HG02884 (cell line): Measurements from ENCODE around the gene TCF7L2.
A peak's percentile ranks its signal among the peaks of the same experiment; 100 is the strongest.
"Not testable (repeated sequence)": the region's sequence is repeated elsewhere in the genome, so short reads cannot be mapped to it uniquely, and the experiment has no call there.

Experiments used
- ATAC-seq: cut with Tn5 transposase; IDR thresholded peaks from one replicate; pipeline ENCODE4 v1.9.1; 2021; ENCODE audit warnings: mild to moderate bottlenecking, moderate library complexity; ENCODE audit not compliant: unreplicated experiment

The TCF7L2 gene

DNA sequence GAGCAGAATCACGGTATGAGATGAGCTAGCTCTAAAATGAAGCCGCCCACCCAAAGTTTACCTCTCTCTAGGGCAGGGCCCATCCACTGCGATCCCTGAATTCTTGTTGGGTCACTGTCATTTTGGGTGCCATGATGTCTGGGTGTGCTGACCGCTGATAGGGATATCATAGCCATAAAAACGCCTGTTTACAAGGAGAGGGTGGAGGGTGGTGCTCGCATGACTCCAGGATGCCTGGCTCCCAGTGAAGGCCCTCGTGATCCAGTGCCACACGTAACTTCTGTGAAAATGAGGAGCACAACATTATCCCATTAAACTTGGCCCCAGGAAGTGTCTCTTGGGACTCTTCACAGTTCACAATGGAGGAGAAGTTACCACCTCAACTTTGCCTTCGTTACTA is 139.5 kb downstream of the TCF7L2 start:
- ATAC-seq, result no peak

DNA sequence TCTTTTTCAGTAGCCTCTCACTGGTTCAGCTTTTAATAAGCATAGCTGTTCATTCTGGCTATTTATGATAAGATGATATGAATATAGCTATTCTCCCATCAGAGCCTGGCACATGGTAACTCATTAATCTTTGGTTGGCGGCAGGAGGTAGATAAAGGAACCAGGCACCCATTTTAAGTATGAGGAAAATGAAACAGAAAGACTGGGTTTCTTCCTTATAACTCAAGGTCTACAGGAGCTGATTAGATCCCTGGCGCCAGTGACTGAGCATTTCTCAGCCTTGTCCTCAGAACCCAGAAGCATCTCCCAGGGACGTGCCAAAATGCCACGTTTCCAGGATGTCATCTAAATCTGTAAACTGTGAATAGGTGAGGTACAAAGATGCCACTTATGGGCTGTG is 141.9 kb downstream of the TCF7L2 start:
- no peak for ATAC-seq

DNA sequence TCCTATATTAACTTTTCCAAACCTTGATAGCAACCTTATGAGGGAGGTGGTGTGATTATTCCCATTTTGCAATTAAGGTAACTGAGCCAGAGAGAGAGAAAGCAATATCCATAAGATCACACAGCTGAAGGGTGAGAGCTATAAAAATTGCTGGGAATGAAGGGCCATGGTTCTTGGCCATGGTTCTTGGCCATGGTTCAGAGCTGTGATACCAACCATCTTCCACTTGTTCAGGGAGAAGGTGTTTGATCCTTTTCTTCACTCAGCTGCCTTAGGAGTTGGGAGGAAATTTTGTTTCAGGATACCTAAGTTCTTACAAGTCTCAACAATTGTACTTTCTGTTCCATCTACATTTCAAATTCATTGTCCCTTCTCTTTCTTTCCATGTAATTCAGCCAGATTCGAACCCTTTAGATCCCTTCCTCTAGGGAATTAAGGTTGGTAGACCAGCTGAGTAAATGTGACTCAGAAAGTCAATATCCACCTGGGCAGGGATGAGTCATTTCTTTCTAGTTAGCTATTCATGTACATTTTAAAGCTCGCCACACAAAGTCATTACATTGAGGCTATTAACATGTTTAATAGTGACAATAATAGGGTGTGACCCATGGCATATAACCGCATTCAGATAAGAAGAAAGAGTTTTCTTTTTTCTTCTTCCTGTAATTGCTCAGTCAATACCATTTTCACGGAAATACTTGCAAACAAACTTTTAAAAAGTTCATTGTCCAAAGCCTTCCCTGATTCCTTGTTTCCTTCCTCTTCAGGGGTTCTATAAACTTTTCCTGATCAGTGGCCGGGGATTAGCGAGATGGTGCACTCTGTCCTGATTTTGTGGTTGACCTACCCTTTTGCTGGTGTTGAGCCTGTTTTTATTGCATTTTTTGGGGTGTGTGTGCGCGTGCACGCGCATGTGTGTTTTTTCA is 143.4 kb downstream of the TCF7L2 start:
- peak; percentile 66 for ATAC-seq

DNA sequence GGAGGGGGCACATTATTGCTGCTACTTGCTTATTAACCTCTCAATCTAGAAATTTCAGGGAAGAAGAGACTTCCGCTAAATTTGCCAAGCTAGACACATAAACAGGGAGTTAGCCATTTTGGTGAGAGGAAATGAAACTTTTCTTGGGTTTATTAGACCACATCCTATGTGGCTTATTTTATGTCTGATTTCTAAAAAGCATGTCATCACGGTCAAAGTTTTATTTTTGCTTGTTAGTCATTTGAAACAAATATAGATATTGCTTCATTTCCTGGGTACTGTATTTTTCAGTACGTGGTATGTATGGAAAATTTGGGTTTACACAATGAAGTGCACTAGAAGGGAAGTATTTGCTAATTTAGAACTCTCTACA is 144.1 kb downstream of the TCF7L2 start:
- ATAC-seq, result peak; percentile 58

DNA sequence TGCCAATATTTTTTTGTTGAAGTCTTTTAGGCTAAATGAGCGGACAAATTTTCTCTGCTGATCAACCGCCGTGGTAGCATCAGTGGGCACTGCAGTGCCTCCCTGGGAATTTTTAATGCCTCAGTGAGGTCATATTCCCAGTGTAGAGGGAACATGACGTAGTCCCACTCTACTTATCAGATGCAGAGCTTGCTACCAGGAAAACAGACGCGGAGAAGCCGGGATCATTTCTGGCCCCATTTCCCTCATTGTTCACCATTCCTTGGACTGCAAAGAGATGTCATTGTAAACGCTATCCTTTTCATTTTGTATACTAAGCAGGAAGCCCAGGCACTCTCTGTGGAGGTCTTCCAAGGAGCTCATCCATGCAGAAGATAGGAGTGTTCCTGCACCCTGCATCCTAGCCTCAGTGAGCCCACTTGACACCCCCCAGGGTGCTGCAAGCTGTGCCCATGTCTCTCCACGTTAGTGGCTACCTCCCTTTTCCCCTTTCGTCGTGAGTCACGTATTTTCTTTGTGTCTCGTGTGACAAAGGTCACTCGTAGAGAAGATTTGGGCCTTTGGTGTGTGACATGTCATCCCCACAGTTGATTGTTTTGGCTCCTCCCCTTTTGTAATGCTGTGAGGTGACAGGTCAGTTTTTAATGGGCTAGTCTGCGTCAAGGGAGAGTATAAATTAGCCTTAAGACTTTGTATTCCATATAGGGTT is 145.5 kb downstream of the TCF7L2 start:
- ATAC-seq, result no peak

DNA sequence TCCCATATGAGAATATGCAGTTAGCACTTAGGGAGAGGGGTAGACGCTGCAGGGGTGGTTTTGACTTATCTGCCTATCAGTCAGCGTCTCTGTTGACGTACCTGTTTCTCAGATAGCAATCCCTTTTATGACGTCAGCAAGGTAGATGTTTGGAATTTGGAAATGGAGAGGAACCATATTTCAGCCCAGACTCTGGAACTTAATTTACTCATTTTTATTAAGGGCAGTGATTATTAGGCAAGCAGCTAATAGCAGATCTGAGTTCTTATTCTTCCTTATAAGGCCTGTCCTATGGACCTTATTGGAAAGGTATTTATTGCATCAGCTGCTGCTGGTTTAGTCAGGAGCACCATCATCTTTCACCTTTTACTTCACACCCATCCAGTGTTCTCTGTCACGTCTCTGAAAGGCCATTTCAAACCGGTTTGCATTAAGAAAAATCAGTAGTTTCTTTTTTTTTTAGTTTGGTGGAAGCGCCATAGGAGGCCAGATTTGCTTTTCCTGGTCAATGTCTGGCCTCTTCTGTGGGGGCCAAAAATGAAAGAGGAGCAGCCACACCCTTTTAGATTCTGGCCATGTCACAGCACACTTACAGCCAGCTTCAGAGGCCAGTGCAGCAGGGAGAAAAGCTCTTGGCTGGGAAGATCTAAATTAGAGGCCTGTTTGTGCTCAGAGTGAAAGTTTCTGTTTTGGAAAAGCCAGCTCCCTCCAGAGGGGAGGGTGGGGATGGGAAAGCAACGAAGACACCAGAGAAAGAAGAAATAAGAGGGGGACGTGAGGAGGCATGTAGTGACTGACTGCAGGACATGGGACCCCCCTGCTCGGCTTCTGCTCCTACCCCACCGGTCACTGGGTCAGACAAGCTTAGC is 146.3 kb downstream of the TCF7L2 start:
- ATAC-seq, result no peak

DNA sequence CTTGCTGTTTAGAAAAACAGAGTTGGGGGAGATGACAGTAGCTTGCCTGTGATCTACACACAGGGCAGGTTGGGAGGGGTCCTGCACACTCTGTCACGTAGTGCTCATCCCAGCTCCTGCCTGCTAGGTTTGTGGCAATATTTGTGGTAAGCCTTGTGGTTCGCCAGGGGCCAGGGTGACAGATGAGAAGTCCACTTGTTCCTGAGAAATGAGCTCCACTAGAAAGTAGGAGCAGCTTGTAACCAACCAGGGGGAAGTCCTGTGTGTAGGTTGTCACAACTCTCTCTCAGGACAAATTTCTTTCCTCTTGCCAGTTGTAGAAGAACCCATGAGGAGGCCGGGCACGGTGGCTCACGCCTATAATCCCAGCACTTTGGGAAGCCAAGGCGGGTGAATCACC is 147.0 kb downstream of the TCF7L2 start:
- ATAC-seq, result no peak

DNA sequence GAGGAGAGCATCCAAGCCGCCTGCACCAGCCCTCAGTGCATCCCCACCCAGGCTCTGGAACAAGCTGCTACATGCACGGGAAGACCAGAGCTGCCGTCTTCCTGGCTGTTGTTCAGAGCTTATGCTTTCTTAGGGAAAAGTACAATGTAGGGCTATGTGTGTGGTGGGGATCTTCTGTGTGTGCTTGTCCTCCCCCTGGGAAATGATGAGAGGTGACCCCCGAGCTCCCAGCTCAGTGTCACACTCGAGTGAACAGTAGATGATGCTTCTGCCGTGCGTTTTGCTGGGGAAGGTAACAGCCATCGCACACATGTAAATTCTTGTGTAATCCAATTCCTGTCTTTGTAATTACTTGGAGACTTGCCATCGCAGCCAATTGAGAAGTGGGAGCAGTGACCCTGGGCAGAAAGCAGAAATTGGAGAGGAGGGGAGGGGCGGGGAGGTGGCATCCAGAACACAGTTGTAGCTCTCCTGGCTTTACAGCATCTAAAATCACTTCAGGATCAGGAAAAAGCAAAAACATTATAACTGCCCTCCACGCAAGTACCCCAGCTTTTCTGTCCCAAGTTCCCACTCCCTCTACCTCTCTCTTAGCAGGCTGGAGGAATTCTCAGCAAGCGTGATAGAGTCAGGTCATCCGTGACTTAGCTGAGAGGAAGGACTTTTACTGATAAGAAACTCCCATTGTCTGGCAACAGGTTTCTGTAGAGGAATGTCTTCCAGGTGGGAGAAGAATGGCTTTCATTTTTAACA is 149.6 kb downstream of the TCF7L2 start:
- no peak for ATAC-seq

DNA sequence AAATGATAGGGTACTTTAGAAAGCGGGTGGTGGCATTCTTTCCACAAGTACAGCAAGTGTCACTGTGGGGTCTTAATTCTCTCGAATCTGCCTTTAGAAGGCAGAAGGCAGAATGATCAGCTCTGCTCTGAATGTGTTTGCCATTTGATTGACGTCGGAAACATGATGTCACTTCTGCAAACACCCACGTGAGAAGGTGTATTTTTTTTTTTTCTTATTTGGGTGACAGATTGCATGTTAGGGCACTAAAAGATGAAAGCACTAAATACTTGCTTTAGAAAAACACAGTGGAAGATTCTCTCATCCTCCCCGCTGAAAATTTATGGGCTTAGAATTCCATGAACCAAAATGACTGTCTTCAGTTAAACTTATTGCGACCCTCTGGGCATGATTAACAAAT is 150.2 kb downstream of the TCF7L2 start:
- no peak for ATAC-seq

DNA sequence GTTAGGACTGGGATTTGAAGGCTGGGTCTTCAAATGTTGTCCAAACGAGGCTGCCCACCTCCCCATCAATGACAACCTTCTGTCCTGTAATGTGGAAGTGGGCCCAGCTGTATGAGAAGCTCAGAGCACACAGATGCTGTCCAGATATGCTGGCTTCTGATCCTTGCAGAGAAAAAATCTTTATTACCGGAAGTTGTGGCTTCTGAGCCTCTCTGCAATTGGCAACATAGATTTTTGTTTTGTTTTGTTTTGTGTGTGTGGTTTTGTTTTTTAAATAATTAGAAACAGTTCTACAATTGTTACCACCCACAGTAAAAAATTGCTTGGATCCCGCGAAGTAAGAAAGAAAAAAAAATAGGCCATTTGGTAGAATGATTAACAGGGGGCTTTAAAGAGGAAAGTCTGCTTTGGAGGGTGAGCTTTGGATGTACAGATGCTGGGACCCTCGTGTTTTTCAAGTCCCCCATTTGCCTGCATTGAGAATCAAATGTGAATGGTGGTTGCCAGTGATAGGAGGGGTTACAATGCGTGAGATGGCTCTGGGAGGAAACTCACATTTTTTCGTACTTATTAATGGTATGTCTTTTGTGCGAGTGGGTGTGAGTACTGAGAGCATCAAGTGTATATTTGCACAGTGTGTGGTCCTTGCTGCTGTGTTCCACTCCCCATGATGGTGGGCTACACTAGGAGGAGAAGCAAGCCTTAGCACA is 153.2 kb downstream of the TCF7L2 start:
- ATAC-seq, result no peak

DNA sequence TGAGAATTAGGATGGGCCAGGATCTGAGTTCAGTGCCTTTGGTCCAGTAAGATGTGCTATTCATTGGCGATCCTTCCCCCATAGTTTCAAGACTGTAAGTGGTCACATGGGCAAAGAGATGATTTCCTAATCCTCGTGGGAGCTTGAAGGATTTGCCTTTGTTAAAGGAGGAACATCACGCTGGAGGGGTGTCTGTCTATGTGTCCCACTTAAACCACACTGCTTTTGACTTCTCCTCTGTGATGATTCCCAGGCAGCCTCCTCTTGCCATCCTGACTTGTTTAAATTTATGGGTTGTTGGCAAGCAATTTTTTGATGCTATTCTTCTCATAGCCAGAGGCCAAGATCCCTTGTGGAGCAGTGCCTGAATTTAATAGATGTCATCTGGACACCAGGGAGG is 154.0 kb downstream of the TCF7L2 start:
- no peak for ATAC-seq

DNA sequence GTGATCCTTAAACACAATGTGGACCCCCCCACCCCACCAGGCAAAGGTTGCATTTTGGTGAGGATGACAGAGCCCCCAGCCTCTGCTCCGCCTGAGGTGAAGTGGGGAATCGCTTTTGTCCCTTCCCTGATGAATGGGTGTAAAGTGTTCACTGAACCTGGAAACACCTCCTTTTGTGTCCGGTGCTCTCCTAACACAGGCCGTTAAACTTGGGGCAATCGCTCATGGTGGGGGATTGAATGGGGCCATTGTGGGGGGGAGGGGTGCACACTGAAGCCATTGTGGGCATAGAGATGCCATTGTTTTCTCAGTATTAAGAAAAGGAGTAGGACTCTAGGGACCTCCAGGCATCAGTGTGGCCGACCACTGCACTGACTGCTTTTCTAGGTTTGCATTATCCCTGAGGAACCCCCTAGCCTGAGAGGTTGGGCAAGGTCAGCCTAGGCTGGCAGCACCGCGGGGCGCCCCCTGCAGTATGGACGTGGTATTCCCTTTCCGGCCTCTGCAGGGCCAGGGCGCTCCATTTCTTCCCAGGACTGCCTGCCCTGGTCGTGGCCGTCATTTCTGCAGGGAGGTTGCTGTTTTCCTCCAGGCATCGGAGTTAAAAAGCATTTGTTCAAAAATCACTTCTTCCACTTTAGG is 158.3 kb downstream of the TCF7L2 start:
- ATAC-seq, result no peak

DNA sequence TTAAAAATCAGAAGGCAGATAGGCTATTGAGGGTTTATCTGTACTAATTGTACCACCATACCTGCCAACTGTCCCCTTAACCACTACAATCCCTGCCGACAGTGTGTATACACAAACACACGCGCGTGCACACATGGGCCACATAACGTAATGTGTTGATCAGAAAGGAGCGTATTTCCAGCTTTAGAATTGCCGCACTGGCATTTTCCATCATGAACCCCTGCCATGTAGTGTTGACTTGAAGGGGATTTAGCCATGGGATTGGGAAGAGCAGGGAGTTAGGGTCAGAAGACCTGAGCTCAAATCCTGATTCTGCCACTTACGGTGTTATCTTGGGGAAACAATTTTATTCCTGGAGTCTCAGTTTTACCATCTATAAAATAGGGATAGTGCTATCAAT is 158.9 kb downstream of the TCF7L2 start:
- no peak for ATAC-seq

DNA sequence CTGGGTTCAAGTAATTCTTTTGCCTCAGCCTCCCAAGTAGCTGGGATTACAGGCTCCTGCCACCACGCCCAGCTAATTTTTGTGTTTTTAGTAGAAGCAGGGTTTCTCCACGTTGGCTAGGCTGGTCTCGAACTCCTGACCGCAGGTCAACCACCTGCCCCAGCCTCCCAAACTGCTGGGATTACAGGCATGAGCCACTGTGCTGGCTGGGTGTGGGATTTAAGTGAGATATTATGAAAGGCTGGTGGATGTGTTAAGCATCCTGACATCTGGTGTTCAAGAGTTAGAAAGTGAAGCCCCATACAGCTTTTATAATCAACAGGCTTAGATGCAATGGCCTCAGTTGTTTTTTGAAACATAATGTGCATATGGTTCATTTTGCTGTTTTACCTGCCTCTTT is 159.4 kb downstream of the TCF7L2 start:
- ATAC-seq, result not testable (repeated sequence)

DNA sequence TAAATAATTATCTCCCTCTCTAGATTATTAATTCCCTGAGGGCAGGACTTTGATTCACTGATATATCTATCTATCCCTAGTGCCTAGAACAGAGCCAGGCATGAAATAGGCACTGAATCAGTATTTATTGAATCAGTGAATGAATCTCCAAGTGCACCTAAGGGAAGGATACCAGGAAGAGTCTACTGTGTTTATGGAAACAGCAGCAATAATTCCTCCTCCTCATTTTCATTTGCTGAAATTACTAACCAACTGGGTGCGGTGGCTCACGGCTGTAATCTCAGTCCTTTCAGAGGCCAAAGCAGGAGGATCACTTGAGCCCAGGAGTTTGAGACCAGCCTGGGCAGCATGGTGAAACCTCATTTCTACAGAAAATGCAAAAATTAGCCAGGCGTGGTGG is 161.2 kb downstream of the TCF7L2 start:
- no peak for ATAC-seq

DNA sequence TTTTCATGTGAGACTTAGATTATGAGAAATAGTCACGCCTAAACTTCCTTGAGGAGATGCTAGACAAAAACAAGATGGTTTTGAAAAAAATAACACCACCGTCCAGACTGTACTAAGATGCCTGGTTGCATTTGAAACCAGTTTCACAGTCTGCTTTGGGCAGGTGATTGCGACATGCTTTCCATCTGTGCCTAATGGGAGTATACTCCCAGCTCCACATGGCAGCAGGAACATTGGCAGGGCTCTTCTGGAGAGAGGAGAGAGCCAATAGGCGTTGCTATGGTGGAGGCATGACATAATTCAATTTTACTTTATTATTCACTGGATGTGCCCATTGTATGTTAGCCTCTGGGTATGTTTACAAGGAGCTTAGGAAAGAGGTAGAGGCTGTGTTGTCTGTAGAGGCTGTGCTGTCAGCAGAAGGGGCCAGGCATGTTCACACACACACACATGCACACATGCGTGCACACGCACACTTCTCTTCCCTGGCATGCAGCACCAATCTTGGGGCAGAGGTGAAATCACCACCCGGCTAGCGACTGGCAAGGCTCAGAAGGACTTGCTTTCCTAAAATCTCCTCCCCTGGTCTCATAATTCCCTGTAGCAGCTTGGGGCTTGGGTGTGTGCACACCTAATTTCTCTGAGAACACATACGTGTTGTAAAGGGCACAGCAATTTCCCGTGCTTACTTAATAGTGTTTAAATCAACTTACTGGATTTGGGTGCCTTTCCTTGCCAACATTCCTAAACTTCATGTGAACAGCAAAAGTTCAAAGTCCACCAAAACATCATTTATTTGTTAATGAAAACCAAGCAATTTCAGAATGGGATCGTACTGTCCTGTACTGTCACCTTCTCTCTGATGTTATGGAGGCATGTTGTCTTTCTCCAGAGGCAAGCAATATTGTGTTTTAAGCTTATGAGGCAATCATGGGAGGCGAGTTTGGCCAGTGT is 162.1 kb downstream of the TCF7L2 start:
- ATAC-seq, result no peak

DNA sequence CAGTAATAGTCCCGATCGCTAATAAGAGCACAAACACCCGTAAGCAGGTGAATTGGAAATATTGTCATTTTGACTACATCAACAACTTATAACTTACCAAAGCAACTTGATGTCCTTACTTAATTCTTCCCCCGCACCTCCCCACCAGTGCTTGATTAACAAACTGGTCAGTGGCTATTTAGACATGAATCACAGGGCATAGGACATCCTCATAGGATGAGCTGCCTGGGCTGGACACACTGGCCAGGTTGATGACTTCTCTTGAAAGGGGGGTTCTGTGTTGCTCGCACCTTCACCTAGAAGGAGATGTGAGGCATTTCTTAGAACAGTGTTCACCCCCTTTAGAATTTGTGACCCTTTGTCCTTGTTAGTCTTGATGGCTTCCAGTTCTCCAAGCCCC is 163.2 kb downstream of the TCF7L2 start:
- ATAC-seq, result no peak

DNA sequence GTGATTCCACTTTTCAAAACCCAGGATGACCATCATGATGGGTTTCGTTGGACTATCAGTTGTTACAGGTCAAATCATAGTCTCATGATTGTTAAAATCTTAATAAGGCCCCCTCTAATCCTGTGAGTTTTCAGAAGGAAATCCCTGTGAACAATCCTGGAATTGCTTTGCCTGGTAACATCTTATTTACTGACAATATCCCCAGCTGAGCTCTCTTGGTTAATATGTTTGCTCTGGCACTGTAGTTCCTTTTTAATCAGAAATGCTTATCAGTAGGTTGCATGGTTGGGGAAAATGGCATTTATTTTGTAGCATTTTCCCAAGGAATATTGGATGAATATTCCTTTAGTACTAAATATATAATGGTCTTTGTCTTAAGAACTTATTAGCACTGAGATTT is 163.9 kb downstream of the TCF7L2 start:
- ATAC-seq, result no peak
